ENCODE measurements around the gene GJD3. TPM values are rescaled to one million over a fixed set of nuclear protein-coding genes. Genes with fewer than 3 reads are reported as not detected.
A peak's percentile ranks its signal among the peaks of the same experiment; 100 is the strongest.

The GJD3 gene
- total and polyA plus RNA-seq, 2 donors, result 0.34 to 0.66 TPM

GRCh38 chr17:40356990-40357881 lies 7.3 kb downstream of the GJD3 start:
- no peak overlapping the region for H3K4me3 ChIP-seq (ENCODE audit: low read length in 2 of 2)
- peaks cover 11 to 19% of the 10 kb centered on the region in 2 donors for H3K36me3 ChIP-seq (ENCODE audit: control insufficient read depth in 2 of 2, insufficient read depth in 2 of 2, low read length in 1 of 2)
- H3K4me1 ChIP-seq (ENCODE audit: control insufficient read depth in 2 of 2, insufficient read depth in 2 of 2, low read length in 2 of 2), result peaks cover 0 to 45% of the 10 kb centered on the region in 2 donors
- peaks cover 3 to 32% of the 10 kb centered on the region in 2 donors for H3K27me3 ChIP-seq (ENCODE audit: control insufficient read depth in 2 of 2, insufficient read depth in 1 of 2, low read length in 1 of 2)
- H3K27ac ChIP-seq (ENCODE audit: low read depth in 1 of 2, low read length in 1 of 2), result no peak overlapping the region
- DNase-seq (ENCODE audit: low read depth in 6 of 9, low spot score in 9 of 9), result no peak
- no peaks in the 10 kb centered on the region for H3K9me3 ChIP-seq (ENCODE audit: control insufficient read depth in 2 of 2, insufficient read depth in 1 of 2, low read length in 1 of 2)
- WGBS, result 81% methylated on average over 19 of the region's 19 CpGs

- no peak overlapping the region for H3K4me3 ChIP-seq (ENCODE audit: low read length in 2 of 2)
- H3K27me3 ChIP-seq (ENCODE audit: control insufficient read depth in 2 of 2, insufficient read depth in 1 of 2, low read length in 1 of 2), result peaks cover 0 to 21% of the 10 kb centered on the region in 2 donors
- no peak overlapping the region for H3K27ac ChIP-seq (ENCODE audit: low read depth in 1 of 2, low read length in 1 of 2)
- 96% methylated on average over 33 of the region's 33 CpGs for WGBS
- H3K4me1 ChIP-seq (ENCODE audit: control insufficient read depth in 2 of 2, insufficient read depth in 2 of 2, low read length in 2 of 2), result peaks cover 0 to 46% of the 10 kb centered on the region in 2 donors
- peaks cover 14 to 22% of the 10 kb centered on the region in 2 donors for H3K36me3 ChIP-seq (ENCODE audit: control insufficient read depth in 2 of 2, insufficient read depth in 2 of 2, low read length in 1 of 2)
- no peak for DNase-seq (ENCODE audit: low read depth in 6 of 9, low spot score in 9 of 9)
- no peaks in the 10 kb centered on the region for H3K9me3 ChIP-seq (ENCODE audit: control insufficient read depth in 2 of 2, insufficient read depth in 1 of 2, low read length in 1 of 2)
Observed at GRCh38 chr17:40355804-40356758, 8.5 kb downstream of the GJD3 start.

GRCh38 chr17:40355123-40355803 lies 9.3 kb downstream of the GJD3 start:
- peaks cover 0 to 53% of the 10 kb centered on the region in 2 donors for H3K4me1 ChIP-seq (ENCODE audit: control insufficient read depth in 2 of 2, insufficient read depth in 2 of 2, low read length in 2 of 2)
- 74% methylated on average over 29 of the region's 29 CpGs for WGBS
- peak in 2 of 9 donors; percentile 67 to 78 for DNase-seq (ENCODE audit: low read depth in 6 of 9, low spot score in 9 of 9)

GRCh38 chr17:40354221-40355122 lies 10.1 kb downstream of the GJD3 start:
- 90% methylated on average over 30 of the region's 30 CpGs for WGBS
- Histone ChIP-seq H3K4me3 (ENCODE audit: low read length in 2 of 2) (no peak overlapping the region), H3K36me3 (ENCODE audit: control insufficient read depth in 2 of 2, insufficient read depth in 2 of 2, low read length in 1 of 2) (peaks cover 16 to 22% of the 10 kb centered on the region in 2 donors), H3K4me1 (ENCODE audit: control insufficient read depth in 2 of 2, insufficient read depth in 2 of 2, low read length in 2 of 2) (peaks cover 0 to 60% of the 10 kb centered on the region in 2 donors), H3K27ac (ENCODE audit: low read depth in 1 of 2, low read length in 1 of 2) (no peak overlapping the region), H3K27me3 (ENCODE audit: control insufficient read depth in 2 of 2, insufficient read depth in 1 of 2, low read length in 1 of 2) (peaks cover 0 to 6% of the 10 kb centered on the region in 2 donors), H3K9me3 (ENCODE audit: control insufficient read depth in 2 of 2, insufficient read depth in 1 of 2, low read length in 1 of 2) (no peaks in the 10 kb centered on the region)
- no peak for DNase-seq (ENCODE audit: low read depth in 6 of 9, low spot score in 9 of 9)

More at GRCh38 chr17:40355123-40355803, 9.3 kb downstream of the GJD3 start:
- no peak overlapping the region for H3K4me3 ChIP-seq (ENCODE audit: low read length in 2 of 2)
- peaks cover 16 to 22% of the 10 kb centered on the region in 2 donors for H3K36me3 ChIP-seq (ENCODE audit: control insufficient read depth in 2 of 2, insufficient read depth in 2 of 2, low read length in 1 of 2)
- H3K27me3 ChIP-seq (ENCODE audit: control insufficient read depth in 2 of 2, insufficient read depth in 1 of 2, low read length in 1 of 2), result peaks cover 0 to 14% of the 10 kb centered on the region in 2 donors
- H3K27ac ChIP-seq (ENCODE audit: low read depth in 1 of 2, low read length in 1 of 2), result no peak overlapping the region
- no peaks in the 10 kb centered on the region for H3K9me3 ChIP-seq (ENCODE audit: control insufficient read depth in 2 of 2, insufficient read depth in 1 of 2, low read length in 1 of 2)

- no peaks in the 10 kb centered on the region for H3K9me3 ChIP-seq (ENCODE audit: control insufficient read depth in 2 of 2, insufficient read depth in 1 of 2, low read length in 1 of 2)
- 91% methylated on average over 9 of the region's 9 CpGs for WGBS
- no peak overlapping the region for H3K4me3 ChIP-seq (ENCODE audit: low read length in 2 of 2)
- H3K36me3 ChIP-seq (ENCODE audit: control insufficient read depth in 2 of 2, insufficient read depth in 2 of 2, low read length in 1 of 2), result peaks cover 16 to 28% of the 10 kb centered on the region in 2 donors
- no peak for DNase-seq (ENCODE audit: low read depth in 6 of 9, low spot score in 9 of 9)
- H3K27me3 ChIP-seq (ENCODE audit: control insufficient read depth in 2 of 2, insufficient read depth in 1 of 2, low read length in 1 of 2), result no peaks in the 10 kb centered on the region
- H3K27ac ChIP-seq (ENCODE audit: low read depth in 1 of 2, low read length in 1 of 2), result no peak overlapping the region
- peaks cover 0 to 68% of the 10 kb centered on the region in 2 donors for H3K4me1 ChIP-seq (ENCODE audit: control insufficient read depth in 2 of 2, insufficient read depth in 2 of 2, low read length in 2 of 2)
Observed at GRCh38 chr17:40352779-40353394, 11.7 kb downstream of the GJD3 start.

- no peaks in the 10 kb centered on the region for H3K27me3 ChIP-seq (ENCODE audit: control insufficient read depth in 2 of 2, insufficient read depth in 1 of 2, low read length in 1 of 2)
- peaks cover 0 to 68% of the 10 kb centered on the region in 2 donors for H3K4me1 ChIP-seq (ENCODE audit: control insufficient read depth in 2 of 2, insufficient read depth in 2 of 2, low read length in 2 of 2)
- no peak overlapping the region for H3K4me3 ChIP-seq (ENCODE audit: low read length in 2 of 2)
- WGBS, result 96% methylated on average over 7 of the region's 7 CpGs
- no peak for DNase-seq (ENCODE audit: low read depth in 6 of 9, low spot score in 9 of 9)
- H3K27ac ChIP-seq (ENCODE audit: low read depth in 1 of 2, low read length in 1 of 2), result no peak overlapping the region
- no peaks in the 10 kb centered on the region for H3K9me3 ChIP-seq (ENCODE audit: control insufficient read depth in 2 of 2, insufficient read depth in 1 of 2, low read length in 1 of 2)
- peaks cover 16 to 28% of the 10 kb centered on the region in 2 donors for H3K36me3 ChIP-seq (ENCODE audit: control insufficient read depth in 2 of 2, insufficient read depth in 2 of 2, low read length in 1 of 2)
Observed at GRCh38 chr17:40352237-40352778, 12.2 kb downstream of the GJD3 start.

GRCh38 chr17:40351359-40352236 lies 12.9 kb downstream of the GJD3 start:
- peak overlapping the region in 1 of 2 donors; percentile 51 for H3K27ac ChIP-seq (ENCODE audit: low read depth in 1 of 2, low read length in 1 of 2)
- H3K36me3 ChIP-seq (ENCODE audit: control insufficient read depth in 2 of 2, insufficient read depth in 2 of 2, low read length in 1 of 2), result peaks cover 16 to 28% of the 10 kb centered on the region in 2 donors
- peaks cover 0 to 71% of the 10 kb centered on the region in 2 donors for H3K4me1 ChIP-seq (ENCODE audit: control insufficient read depth in 2 of 2, insufficient read depth in 2 of 2, low read length in 2 of 2)
- WGBS, result 94% methylated on average over 27 of the region's 27 CpGs
- no peak for DNase-seq (ENCODE audit: low read depth in 6 of 9, low spot score in 9 of 9)
- H3K27me3 ChIP-seq (ENCODE audit: control insufficient read depth in 2 of 2, insufficient read depth in 1 of 2, low read length in 1 of 2), result no peaks in the 10 kb centered on the region
- H3K4me3 ChIP-seq (ENCODE audit: low read length in 2 of 2), result no peak overlapping the region
- no peaks in the 10 kb centered on the region for H3K9me3 ChIP-seq (ENCODE audit: control insufficient read depth in 2 of 2, insufficient read depth in 1 of 2, low read length in 1 of 2)
